ENCODE measurements around the gene SLC6A19.

SLC6A19 gene

DNA sequence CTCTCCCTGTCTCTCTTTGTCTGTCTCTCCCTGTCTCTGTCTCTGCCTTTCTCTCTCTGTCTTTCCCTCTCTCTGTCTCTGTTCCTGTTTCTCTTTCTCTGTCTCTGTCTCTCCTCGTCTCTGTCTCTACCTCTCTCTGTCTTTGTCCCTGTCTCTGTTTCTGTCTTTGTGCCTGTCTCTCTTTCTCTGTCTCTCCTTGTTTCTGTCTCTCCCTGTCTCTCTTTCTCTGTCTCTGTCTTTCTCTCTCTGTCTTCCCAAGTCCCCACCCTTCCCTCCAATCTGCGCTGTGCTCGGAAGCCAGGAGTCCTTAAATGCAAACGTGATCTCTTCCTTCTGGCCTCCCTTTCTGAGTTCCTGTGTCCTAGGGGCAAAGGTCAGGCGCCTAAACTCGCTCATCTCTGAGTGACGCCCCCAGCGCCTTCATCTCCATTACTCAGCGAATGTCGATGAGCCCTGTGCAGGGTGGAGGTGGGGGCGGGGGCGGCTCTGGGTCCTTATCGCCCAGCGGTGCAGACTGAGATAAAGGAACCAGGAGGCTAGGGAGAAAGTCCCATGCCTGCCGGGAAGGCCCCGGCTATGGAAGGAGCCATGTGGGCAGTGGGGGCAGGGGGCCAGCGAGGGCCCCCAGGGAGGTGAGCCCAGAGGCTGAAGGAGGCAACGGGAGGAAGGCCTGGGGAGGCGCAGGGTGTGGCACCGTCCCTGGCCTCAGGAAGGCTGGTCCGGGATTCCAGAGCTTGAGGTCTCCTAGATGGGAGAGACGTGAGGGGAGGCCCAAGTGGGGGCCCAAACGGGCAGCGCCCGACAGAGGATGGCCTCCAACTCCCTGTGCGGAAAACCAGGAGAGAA lies 1.5 kb upstream of the SLC6A19 start:
- Histone ChIP-seq H3K27ac (ENCODE audit: extremely low read depth, low read depth, low read length) (no peak overlapping the region), H3K4me3 (ENCODE audit: low read depth, low read length) (no peak overlapping the region), H3K9me3 (ENCODE audit: control insufficient read depth, insufficient read depth, low read depth, low read length) (no peaks in the 10 kb centered on the region), H3K4me1 (ENCODE audit: control insufficient read depth, insufficient read depth, low read length) (no peaks in the 10 kb centered on the region), H3K36me3 (ENCODE audit: control insufficient read depth in 2 of 2, insufficient read depth in 1 of 2, low read length in 2 of 2) (no peaks in the 10 kb centered on the region)
- TF ChIP-seq, protein P1, sequence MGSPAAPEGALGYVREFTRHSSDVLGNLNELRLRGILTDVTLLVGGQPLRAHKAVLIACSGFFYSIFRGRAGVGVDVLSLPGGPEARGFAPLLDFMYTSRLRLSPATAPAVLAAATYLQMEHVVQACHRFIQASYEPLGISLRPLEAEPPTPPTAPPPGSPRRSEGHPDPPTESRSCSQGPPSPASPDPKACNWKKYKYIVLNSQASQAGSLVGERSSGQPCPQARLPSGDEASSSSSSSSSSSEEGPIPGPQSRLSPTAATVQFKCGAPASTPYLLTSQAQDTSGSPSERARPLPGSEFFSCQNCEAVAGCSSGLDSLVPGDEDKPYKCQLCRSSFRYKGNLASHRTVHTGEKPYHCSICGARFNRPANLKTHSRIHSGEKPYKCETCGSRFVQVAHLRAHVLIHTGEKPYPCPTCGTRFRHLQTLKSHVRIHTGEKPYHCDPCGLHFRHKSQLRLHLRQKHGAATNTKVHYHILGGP (tag by site-specific recombination; IDR thresholded peaks at IDR 0.05), result 0 out of 2 replicates have a peak, but pooled peaks have one; percentile 4
- TF ChIP-seq ZNF202 (tag by site-specific recombination; IDR thresholded peaks at IDR 0.05; ENCODE audit: borderline replicate concordance) (peak; percentile 51; the same call in 1 of the 2 replicates), GLIS1 (tag by site-specific recombination; IDR thresholded peaks at IDR 0.05) (0 out of 2 replicates have a peak, but pooled peaks have one; percentile 15), ZNF302 (tag by site-specific recombination; IDR thresholded peaks at IDR 0.05; ENCODE audit: low read depth) (no peak), ZFHX2 (tag by site-specific recombination; conservative IDR thresholded peaks at IDR 0.05) (peak; percentile 12), GLIS2 (tag by site-specific recombination; IDR thresholded peaks at IDR 0.05) (peak; percentile 76), ZNF596 (tag by site-specific recombination; IDR thresholded peaks at IDR 0.05) (peak; percentile 95; the same call in 1 of the 2 replicates), ZNF274 (IDR thresholded peaks at IDR 0.05; ENCODE audit: low read length) (no peak), ZNF274 (tag by site-specific recombination; IDR thresholded peaks at IDR 0.05; ENCODE audit: borderline replicate concordance) (no peak), EGR2 (tag by site-specific recombination; IDR thresholded peaks at IDR 0.05; ENCODE audit: low read depth) (0 out of 2 replicates have a peak, but pooled peaks have one; percentile 7)
- TF ChIP-seq, protein P2, sequence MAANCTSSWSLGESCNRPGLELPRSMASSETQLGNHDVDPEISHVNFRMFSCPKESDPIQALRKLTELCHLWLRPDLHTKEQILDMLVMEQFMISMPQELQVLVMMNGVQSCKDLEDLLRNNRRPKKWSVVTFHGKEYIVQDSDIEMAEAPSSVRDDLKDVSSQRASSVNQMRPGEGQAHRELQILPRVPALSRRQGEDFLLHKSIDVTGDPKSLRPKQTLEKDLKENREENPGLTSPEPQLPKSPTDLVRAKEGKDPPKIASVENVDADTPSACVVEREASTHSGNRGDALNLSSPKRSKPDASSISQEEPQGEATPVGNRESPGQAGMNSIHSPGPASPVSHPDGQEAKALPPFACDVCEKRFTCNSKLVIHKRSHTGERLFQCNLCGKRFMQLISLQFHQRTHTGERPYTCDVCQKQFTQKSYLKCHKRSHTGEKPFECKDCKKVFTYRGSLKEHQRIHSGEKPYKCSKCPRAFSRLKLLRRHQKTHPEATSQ (tag by site-specific recombination; IDR thresholded peaks at IDR 0.05), result no peak
- CTCF ChIA-PET, result no interaction called here
- POLR2A ChIA-PET, result no interaction called here

DNA sequence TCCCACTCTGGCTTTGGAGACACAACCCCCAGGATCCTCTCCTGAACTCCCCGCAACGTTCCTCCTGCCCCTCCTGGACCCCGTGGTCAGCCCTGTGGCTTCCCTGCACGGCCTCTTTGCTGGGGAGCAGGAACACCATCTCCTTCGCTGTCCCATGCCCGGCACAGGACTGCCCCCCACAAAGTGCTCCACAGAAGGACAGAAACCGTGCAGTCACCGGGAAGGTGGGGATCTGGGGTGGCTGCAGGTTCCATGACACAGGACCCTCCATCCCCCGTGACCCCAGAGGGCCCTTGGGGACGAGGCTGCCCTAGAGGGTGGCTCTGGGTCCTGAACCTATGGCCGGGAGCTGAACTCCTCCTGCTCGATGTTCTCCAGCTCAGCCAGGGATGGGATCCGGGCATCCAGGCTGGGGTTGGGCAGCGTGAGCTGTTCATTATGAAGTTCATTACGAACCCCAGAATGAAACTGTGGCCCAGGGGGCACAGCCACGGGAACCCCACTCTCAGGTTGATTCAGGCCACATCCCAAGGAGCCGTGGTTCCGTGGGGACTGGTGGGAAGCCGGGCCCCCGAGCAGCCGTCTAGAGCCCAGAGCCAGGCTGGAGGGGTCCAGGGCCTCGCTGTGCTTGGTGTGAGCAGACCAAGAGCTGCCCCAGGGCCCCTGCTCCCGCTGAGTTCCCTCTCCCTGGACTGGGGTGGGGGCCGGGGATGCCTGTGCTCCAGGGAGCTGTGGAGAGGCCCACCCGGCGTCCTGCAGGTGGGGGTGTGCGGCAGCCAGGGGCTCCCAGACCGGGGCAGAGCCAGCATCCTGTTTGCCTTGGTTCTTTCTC lies 684 bp upstream of the SLC6A19 start:
- H3K36me3 ChIP-seq (ENCODE audit: control insufficient read depth in 2 of 2, insufficient read depth in 1 of 2, low read length in 2 of 2), result no peaks in the 10 kb centered on the region
- no peak overlapping the region for H3K27ac ChIP-seq (ENCODE audit: extremely low read depth, low read depth, low read length)
- no peak overlapping the region for H3K4me3 ChIP-seq (ENCODE audit: low read depth, low read length)
- no peaks in the 10 kb centered on the region for H3K9me3 ChIP-seq (ENCODE audit: control insufficient read depth, insufficient read depth, low read depth, low read length)
- TF ChIP-seq, protein P3, sequence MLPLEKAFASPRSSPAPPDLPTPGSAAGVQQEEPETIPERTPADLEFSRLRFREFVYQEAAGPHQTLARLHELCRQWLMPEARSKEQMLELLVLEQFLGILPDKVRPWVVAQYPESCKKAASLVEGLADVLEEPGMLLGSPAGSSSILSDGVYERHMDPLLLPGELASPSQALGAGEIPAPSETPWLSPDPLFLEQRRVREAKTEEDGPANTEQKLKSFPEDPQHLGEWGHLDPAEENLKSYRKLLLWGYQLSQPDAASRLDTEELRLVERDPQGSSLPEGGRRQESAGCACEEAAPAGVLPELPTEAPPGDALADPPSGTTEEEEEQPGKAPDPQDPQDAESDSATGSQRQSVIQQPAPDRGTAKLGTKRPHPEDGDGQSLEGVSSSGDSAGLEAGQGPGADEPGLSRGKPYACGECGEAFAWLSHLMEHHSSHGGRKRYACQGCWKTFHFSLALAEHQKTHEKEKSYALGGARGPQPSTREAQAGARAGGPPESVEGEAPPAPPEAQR (tag by site-specific recombination; IDR thresholded peaks at IDR 0.05), result no peak
- TF ChIP-seq GLIS2 (tag by site-specific recombination; IDR thresholded peaks at IDR 0.05), result 0 out of 2 replicates have a peak, but pooled peaks have one; percentile 33
- TF ChIP-seq, protein P4, sequence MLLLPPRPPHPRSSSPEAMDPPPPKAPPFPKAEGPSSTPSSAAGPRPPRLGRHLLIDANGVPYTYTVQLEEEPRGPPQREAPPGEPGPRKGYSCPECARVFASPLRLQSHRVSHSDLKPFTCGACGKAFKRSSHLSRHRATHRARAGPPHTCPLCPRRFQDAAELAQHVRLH (tag by site-specific recombination; IDR thresholded peaks at IDR 0.05), result no peak
- peak; percentile 53 for TF ChIP-seq ZIC2 (tag by site-specific recombination; IDR thresholded peaks at IDR 0.05)
- no peak for TF ChIP-seq SETDB1 (IDR thresholded peaks at IDR 0.05; ENCODE audit: insufficient read length, low read length)
- no peak for TF ChIP-seq ZNF521 (tag by site-specific recombination; IDR thresholded peaks at IDR 0.05)
- TF ChIP-seq ZNF664 (tag by site-specific recombination; IDR thresholded peaks at IDR 0.05), result no peak
- ChIA-PET CTCF (no interaction called here), POLR2A (no interaction called here)
- H3K4me1 ChIP-seq (ENCODE audit: control insufficient read depth, insufficient read depth, low read length), result no peaks in the 10 kb centered on the region
